Eye (tissue), 1 donor: ENCODE data around the gene PLEKHG1.

Experiments used
- DNase-seq: peaks from one replicate; pipeline ENCODE4 v3.0.0-alpha.2; 2015

PLEKHG1 gene

DNA sequence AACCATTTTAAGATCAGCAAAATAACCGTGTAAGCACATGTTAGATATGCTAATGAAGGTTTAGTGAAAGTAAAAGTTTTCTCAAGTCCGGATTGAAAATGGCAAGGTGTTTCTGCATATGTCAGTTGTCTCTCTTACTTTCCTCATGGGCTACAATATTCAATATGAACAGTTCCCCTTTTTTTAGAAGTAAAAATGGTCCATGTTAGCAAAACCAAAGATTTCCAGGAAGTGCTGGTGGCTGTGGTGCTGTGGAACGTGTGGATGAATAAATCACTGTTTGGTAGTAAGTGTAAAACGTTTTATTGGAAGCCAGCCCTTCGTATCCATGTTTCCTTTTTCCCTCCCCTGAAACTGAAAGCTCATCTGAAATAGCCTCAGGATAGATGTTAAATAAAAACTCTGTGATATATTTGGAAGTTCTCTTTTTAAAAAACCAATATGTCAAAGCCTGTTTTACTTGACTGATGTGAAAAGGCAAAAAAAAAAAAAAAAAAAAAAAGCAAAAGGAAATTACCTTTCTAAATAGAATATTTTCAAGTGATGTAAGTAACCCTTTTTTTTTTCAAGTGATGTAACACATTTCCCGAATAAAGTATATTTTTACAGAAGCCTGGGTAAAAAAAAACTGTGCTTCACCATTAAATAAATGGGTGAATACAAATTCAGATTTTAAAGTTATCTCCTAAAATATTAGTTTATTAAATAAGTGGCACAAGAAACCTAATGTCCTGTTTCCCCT lies 41.9 kb downstream of the PLEKHG1 start:
- no peak for DNase-seq

DNA sequence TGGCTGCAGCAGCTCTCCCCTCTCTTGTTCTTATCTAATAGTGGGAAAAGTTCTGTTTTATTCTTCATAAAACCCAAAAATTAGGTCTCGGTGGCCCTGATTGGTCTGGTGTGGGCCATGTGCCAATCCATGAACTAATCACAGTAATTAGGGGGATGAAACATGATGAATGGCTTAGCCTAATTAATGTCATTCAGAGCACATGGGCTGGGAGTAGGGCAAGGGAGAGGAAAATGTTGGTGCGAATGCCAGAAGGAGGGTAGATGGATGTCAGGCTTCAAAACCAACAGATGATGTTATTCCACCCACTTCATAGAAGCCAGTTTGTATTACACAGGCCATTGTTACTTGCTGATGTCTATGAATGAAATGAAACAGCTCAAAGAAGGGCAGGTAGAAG lies 46.5 kb downstream of the PLEKHG1 start:
- DNase-seq, result peak; percentile 66

- no peak for DNase-seq
These were observed 47.4 kb downstream of the PLEKHG1 start for GRCh38 chr6:150647051-150647450.
